ENCODE data around the gene ZBTB8A. TPM values are rescaled to one million over a fixed set of nuclear protein-coding genes. Genes with fewer than 3 reads are reported as not detected.

Gene ZBTB8A
- total RNA-seq, 4 donors from 2014 or later: 7.9 to 10.6 (median 9.1) TPM

DNA sequence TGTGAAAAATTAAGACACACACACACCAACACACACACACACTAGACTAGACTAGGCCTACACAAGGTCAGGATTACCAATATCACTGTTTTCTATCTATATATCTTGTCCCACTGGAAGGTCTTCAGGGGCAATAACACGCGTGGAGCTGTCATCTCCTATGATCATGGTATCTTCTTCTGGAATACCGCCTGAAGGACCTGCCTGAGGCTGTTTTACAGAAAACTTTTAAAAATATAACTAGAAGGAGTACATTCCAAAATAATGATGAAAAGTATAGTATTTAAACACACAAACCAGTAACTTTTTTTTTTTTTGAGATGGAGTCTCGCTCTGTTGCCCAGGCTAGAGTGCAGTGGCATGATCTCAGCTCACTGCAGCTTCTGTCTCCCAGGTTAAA is 20.3 kb upstream of the ZBTB8A start:
- TF ChIP-seq CTCF (IDR thresholded peaks at IDR 0.05; ENCODE audit: low read depth): no peak

- no peak for TF ChIP-seq CTCF (IDR thresholded peaks at IDR 0.05; ENCODE audit: low read depth)
These were observed 18.1 kb upstream of the ZBTB8A start for GRCh38 chr1:32521165-32521564.

GRCh38 chr1:32525053-32525452 is 14.2 kb upstream of the ZBTB8A start:
- no peak for TF ChIP-seq CTCF (IDR thresholded peaks at IDR 0.05; ENCODE audit: low read depth)

DNA sequence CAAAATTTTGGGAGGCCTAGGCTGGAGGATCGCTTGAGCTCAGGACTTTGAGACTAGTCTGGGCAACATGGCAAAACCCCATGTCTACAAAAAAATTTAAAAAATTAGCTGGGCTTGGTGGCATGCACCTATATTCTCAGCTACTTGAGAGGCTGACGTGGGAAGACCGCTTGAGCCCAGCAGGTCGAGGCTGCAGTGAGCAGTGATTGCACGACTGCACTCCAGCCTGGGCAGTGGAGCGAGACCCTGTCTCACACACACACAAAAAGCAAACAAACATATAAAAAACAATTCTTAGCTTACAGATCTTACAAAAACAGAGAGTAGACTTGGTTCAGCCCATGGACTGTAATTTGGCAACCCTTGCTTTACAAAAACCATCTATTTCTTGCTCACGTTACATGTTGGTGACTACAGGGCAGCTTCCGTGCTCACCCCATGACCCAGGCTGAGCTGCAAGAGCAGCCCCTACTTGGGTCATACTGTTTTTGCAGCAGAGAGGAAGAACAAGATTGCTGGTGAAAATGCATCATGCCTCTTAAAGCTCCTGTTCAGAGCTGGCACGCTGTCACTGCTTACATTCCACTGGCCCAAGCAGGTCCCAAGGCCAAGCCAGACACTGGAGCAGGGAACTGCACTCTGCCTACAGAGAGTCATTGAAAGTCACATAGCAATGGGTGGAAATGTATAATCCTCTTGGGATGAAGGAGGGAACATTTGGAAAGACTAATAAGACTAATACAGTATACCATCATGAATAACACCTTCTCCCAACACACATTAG is 13.4 kb upstream of the ZBTB8A start:
- TF ChIP-seq CTCF (IDR thresholded peaks at IDR 0.05; ENCODE audit: low read depth): no peak

DNA sequence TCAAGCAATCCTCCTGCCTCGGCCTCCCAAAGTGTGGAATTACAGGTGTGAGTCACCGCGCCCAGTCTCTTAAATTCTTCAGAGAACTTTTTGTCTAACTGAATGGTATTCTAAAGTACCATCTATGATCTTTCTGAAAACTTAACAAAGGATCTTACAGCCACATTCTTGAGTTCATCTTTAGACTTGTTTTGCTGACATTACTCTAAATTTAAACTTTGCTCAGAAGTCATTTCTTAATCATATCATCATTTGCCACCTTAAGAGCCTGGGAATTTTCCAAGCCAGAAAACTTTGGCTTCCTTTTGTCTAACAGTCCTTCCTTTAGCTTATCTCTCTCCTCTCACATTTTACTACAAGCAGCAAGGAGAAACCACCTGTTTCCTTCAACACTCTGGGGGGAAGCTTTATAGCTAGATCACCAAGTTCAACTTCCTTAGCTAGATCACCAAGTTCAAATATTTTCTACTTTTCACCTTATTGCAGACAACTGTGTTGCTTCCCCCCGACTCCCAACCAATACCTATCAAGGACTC is 5.4 kb upstream of the ZBTB8A start:
- no peak for TF ChIP-seq CTCF (IDR thresholded peaks at IDR 0.05; ENCODE audit: low read depth)

DNA sequence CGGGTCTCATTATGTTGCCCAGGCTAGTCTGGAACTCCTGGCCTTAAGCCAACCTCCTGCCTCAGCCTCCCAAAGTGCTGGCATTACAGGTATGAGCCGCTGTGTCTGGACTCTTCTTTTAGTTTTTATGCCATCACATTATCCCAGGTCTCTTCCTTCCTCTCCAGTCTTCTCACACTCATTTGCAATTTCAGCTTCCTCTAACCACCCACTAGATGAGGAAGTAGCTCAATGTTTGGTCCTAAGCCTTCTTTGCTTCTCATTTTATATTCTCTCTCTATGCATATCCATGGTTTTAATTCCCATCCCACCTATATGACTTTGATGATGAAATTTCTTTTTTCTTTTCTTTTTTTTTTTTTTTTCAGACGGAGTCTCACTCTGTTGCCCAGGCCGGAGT is 3.1 kb upstream of the ZBTB8A start:
- TF ChIP-seq CTCF (IDR thresholded peaks at IDR 0.05; ENCODE audit: low read depth): no peak

DNA sequence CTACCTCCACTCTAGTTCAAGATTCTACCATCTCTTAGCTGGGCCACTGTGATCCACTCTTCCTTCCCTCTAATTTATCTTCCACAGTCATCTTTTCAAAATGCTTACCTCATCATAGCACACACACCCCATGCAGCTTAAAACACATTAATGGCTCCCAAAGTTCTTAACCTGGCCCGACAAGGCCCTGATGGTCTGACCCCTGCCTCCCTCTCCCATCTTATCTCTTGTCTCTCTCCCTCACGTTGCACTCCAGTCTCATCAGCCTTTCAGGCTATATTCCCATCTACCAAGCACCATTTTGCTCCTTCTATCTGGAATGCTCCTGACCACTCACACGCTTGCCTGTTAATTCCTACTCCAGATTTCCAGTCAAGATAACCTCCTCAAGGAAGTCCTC is 2.5 kb upstream of the ZBTB8A start:
- no peak for TF ChIP-seq CTCF (IDR thresholded peaks at IDR 0.05; ENCODE audit: low read depth)

Data from subcutaneous adipose tissue (tissue), 4 donors.